GM12878 (cell line): ENCODE measurements around the gene PSTPIP2. TPM values are rescaled to one million over a fixed set of nuclear protein-coding genes. Genes with fewer than 3 reads are reported as not detected.

ENCODE experiments used
- BACH1 ChIP-seq: fragments of 450-650 bp; IDR thresholded peaks from 2 replicates; pipeline ENCODE4 v1.6.1; 2017; ENCODE audit warnings: mild to moderate bottlenecking, borderline replicate concordance
- BCLAF1 ChIP-seq: fragments of 450-650 bp; IDR thresholded peaks from 2 replicates; pipeline ENCODE4 v1.6.1; 2017; ENCODE audit warnings: antibody characterized with exemption, mild to moderate bottlenecking, moderate library complexity
- BMI1 ChIP-seq: fragments of 450-650 bp; IDR thresholded peaks from 2 replicates; pipeline ENCODE4 v1.6.1; 2016; ENCODE audit warnings: mild to moderate bottlenecking, moderate library complexity, borderline replicate concordance
- CBX3 ChIP-seq: fragments of 200-600 bp; sonication (generic); IDR thresholded peaks from 2 replicates; pipeline ENCODE4 v1.6.1; 2016; ENCODE audit warnings: low read depth, borderline replicate concordance
- CUX1 ChIP-seq: IDR thresholded peaks from 2 replicates; pipeline ENCODE4 v1.6.1; 2012; ENCODE audit warnings: improper control_type of control experiment, low read depth, low read length; ENCODE audit not compliant: insufficient replicate concordance
- KAT2A ChIP-seq: conservative IDR thresholded peaks from 2 replicates; pipeline ENCODE4 v1.6.1; 2011; ENCODE audit warnings: low read depth, low read length; ENCODE audit not compliant: control insufficient read depth
- MAX ChIP-seq: IDR thresholded peaks from 2 replicates; pipeline ENCODE4 v1.6.1; 2012; ENCODE audit warnings: low read depth, low read length, improper control_type of control experiment
- MTA3 ChIP-seq: IDR thresholded peaks from 2 replicates; pipeline ENCODE4 v1.6.1; 2012; ENCODE audit warnings: low read length, inconsistent platforms, borderline replicate concordance
- POU2F2 ChIP-seq: IDR thresholded peaks from 3 replicates; pipeline ENCODE4 v1.6.1; 2011; ENCODE audit warnings: low read depth, mild to moderate bottlenecking, low read length, borderline replicate concordance
- PRDM15 ChIP-seq: fragments of 450-650 bp; formaldehyde crosslinking; IDR thresholded peaks from 2 replicates; pipeline ENCODE4 v1.4.0; 2020; ENCODE audit warnings: mild to moderate bottlenecking, moderate library complexity
- RAD21 ChIP-seq: IDR thresholded peaks from 2 replicates; pipeline ENCODE4 v1.6.1; 2011; ENCODE audit warnings: mild to moderate bottlenecking, low read depth, low read length, moderate library complexity; ENCODE audit not compliant: insufficient read depth
- RUNX3 ChIP-seq: IDR thresholded peaks from 2 replicates; pipeline ENCODE4 v1.6.1; 2012; ENCODE audit warnings: low read length, inconsistent platforms
- SMARCA5 ChIP-seq: fragments of 450-650 bp; IDR thresholded peaks from 2 replicates; pipeline ENCODE4 v1.6.1; 2017; ENCODE audit warnings: mild to moderate bottlenecking
- ZZZ3 ChIP-seq: IDR thresholded peaks from 2 replicates; pipeline ENCODE4 v1.6.1; 2011; ENCODE audit warnings: low read depth; ENCODE audit not compliant: control insufficient read depth, insufficient read length
- polyA plus RNA-seq, 11 experiments: library from polyadenylated mRNA; depleted of rRNA in 4 of 11; unstranded in 6 of 11; stranded (reverse) in 5 of 11; fragments of >200 nt; fragmentation: Nextera tagmentation in 4 of 11; fragmentation: Illumina TruSeq in 1 of 11; extraction: Ambion mirVana in 4 of 11; extraction: Trizol in 1 of 11; gene quantifications; 1 replicate in 1 of 11; 2 replicates in 10 of 11; pipeline versions ENCODE4 v1.2.1 to v1.2.3, GENCODE V29; 2011 to 2016; ENCODE audit warnings: inconsistent platforms in 2 of 11, missing spikeins in 2 of 11, low read depth in 1 of 11
- total RNA-seq, 4 experiments: library from RNA; depleted of rRNA in 3 of 4; stranded (reverse); fragments of >200 nt in 3 of 4; fragmentation: Illumina TruSeq in 1 of 4; extraction: Trizol in 1 of 4; gene quantifications; 2 replicates each; pipeline versions ENCODE4 v1.2.1 to v1.2.3, GENCODE V29; 2013 to 2021
- TF ChIP-seq, protein P1 (sequence below): fragments of 450-650 bp; formaldehyde crosslinking; IDR thresholded peaks from 2 replicates; pipeline ENCODE4 v1.5.0; 2022; ENCODE audit warnings: mild to moderate bottlenecking, missing genetic modification characterization

PSTPIP2 gene
- total and polyA plus RNA-seq, 10 of the 15 experiments (the other 5 are each of a cell fraction or from before 2014, with no cell fraction given): 0.69 to 38.4 (median 24.7) TPM

DNA sequence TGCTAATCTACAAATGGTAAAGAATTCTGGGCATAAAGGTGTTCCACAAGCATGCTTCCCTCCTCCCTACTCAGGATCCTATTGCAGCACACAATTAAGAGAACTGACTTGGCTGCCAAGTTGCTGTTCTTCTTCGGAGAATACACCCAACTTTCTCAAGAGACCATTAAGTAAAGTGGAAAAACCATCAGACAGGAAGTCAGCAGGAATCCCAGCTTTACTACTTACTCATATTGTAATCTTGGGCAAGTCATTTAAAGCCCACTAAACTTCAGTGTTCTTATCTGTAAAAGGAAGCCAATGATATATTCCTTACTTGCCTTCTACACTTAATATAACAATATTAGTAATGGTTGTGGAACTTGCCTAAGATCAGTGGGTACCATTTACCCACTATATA is 37.8 kb downstream of the PSTPIP2 start (continued):
- TF ChIP-seq KAT2A (no peak), BCLAF1 (no peak), BMI1 (no peak), RAD21 (no peak), CUX1 (no peak), SMARCA5 (no peak), MTA3 (no peak), MAX (no peak), CBX3 (no peak), RUNX3 (0 out of 2 replicates have a peak, but pooled peaks have one; percentile 12), BACH1 (no peak), ZZZ3 (no peak), POU2F2 (no peak), PRDM15 (CRISPR knock-in tag) (no peak)
- TF ChIP-seq, protein P1, sequence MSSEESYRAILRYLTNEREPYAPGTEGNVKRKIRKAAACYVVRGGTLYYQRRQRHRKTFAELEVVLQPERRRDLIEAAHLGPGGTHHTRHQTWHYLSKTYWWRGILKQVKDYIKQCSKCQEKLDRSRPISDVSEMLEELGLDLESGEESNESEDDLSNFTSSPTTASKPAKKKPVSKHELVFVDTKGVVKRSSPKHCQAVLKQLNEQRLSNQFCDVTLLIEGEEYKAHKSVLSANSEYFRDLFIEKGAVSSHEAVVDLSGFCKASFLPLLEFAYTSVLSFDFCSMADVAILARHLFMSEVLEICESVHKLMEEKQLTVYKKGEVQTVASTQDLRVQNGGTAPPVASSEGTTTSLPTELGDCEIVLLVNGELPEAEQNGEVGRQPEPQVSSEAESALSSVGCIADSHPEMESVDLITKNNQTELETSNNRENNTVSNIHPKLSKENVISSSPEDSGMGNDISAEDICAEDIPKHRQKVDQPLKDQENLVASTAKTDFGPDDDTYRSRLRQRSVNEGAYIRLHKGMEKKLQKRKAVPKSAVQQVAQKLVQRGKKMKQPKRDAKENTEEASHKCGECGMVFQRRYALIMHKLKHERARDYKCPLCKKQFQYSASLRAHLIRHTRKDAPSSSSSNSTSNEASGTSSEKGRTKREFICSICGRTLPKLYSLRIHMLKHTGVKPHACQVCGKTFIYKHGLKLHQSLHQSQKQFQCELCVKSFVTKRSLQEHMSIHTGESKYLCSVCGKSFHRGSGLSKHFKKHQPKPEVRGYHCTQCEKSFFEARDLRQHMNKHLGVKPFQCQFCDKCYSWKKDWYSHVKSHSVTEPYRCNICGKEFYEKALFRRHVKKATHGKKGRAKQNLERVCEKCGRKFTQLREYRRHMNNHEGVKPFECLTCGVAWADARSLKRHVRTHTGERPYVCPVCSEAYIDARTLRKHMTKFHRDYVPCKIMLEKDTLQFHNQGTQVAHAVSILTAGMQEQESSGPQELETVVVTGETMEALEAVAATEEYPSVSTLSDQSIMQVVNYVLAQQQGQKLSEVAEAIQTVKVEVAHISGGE (CRISPR knock-in tag): no peak
